ENCODE measurements around the gene IRF9. TPM values are rescaled to one million over a fixed set of nuclear protein-coding genes. Genes with fewer than 3 reads are reported as not detected.
A peak's percentile ranks its signal among the peaks of the same experiment; 100 is the strongest.

Gene IRF9
- total and polyA plus RNA-seq, 2 of the 13 experiments (the other 11 are each of a cell fraction or from before 2014, with no cell fraction given), result 14.9 to 49.7 TPM

DNA sequence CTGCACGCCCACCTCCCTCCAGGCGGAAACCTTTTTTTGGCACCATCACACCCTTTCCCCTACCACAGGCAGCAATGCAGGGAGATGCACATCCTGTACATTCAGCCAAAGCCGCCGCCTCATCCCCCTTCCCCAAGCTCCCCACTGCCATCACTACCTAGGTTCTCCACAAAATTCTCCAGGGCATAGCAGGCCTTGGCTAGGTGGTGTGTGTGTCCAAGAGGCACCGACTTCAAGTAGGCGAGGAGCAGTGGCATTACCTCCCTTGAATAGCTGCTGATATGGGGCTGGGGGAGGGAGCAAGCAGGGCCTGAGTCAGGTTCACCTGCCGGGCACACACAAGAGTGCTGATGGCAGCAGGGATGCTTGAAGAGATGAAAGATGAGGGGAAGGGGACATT, 24.0 kb downstream of the IRF9 start (continued):
- TF ChIP-seq ZNF468 (CRISPR knock-in tag; IDR thresholded peaks at IDR 0.05) (no peak), KMT2B (CRISPR knock-in tag; IDR thresholded peaks at IDR 0.05) (no peak), SMAD3 (CRISPR knock-in tag; IDR thresholded peaks at IDR 0.05) (no peak), BCL3 (CRISPR knock-in tag; IDR thresholded peaks at IDR 0.05) (peak; percentile 44; the same call in 1 of the 2 replicates), HDAC2 (CRISPR knock-in tag; IDR thresholded peaks at IDR 0.05) (no peak), ZNF883 (CRISPR knock-in tag; IDR thresholded peaks at IDR 0.05; ENCODE audit: not compliant biosample characterization) (peak; percentile 60), ZNF674 (CRISPR knock-in tag; IDR thresholded peaks at IDR 0.05; ENCODE audit: low read depth) (no peak), SUZ12 (IDR thresholded peaks at IDR 0.05; ENCODE audit: low read depth, low read length) (no peak)

DNA sequence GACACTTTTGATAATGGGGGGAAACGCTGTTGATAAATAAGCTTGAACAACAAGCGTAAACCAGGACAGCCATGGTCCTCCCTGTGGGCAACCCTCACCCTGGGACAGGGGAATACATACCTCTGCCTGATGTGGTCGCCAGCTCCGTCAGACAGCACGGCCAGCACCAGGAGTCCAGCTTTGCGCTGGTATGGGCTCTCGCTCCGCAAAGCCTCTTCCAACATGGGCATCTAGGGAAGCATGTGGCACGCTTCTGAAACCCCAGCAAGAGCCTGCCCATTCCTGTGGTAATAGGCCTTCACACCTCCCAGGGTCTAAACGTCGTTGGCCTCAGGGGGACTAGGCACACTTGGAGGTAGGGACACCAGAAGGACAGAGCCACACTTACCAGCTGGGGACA, 24.7 kb downstream of the IRF9 start:
- WGBS (ENCODE audit: low lambda C conversion rate), result 92% methylated on average over 11 of the region's 11 CpGs
- no peak for DNase-seq (ENCODE audit: low spot score)
- H3K4me3 ChIP-seq (replicated peaks in 1 of 3; ENCODE audit: insufficient read depth in 1 of 3, low read depth in 2 of 3, low read length in 3 of 3), result no peak overlapping the region
- TF ChIP-seq CENPX (CRISPR knock-in tag; IDR thresholded peaks at IDR 0.05) (no peak), ZNF333 (CRISPR knock-in tag; IDR thresholded peaks at IDR 0.05; ENCODE audit: borderline replicate concordance) (no peak), FOSL1 (CRISPR knock-in tag; IDR thresholded peaks at IDR 0.05; ENCODE audit: borderline replicate concordance) (no peak), KDM6A (CRISPR knock-in tag; IDR thresholded peaks at IDR 0.05; ENCODE audit: low read depth) (no peak), ZNF329 (CRISPR knock-in tag; IDR thresholded peaks at IDR 0.05; ENCODE audit: low read depth) (0 out of 2 replicates have a peak, but pooled peaks have one; percentile 6), EED (CRISPR knock-in tag; IDR thresholded peaks at IDR 0.05) (0 out of 2 replicates have a peak, but pooled peaks have one; percentile 20)
- H3K9me3 ChIP-seq (ENCODE audit: low read length), result no peaks in the 10 kb centered on the region
- ATAC-seq, result no peak
- no peaks in the 10 kb centered on the region for H4K20me1 ChIP-seq (ENCODE audit: insufficient read depth, low read length)
- peaks cover 15% of the 10 kb centered on the region for H3K79me2 ChIP-seq (ENCODE audit: insufficient read depth, low read length)
- no peak overlapping the region for H3K27ac ChIP-seq (ENCODE audit: extremely low read length, insufficient read depth, low read length)
- ChIA-PET POLR2A (interaction anchor here (0.9 to 8.1 kb wide), 7 partner anchors 8 to 71 kb away, joined by 3 to 65 read pairs (median 11); partner anchors contain the start of genes CHMP4A, DCAF11, EMC9 and IRF9), CTCF (ENCODE audit: low intra/inter-chr PET ratio, low total read pairs) (no interaction called here)
- intact Hi-C loops (cut with micrococcal nuclease; ENCODE audit: unreplicated experiment), result no loop called here
- H3K4me1 ChIP-seq (ENCODE audit: insufficient read depth, low read length), result peaks cover 24% of the 10 kb centered on the region
- FAIRE-seq, result no peak
- peaks cover 71 to 75% of the 10 kb centered on the region in 2 experiments for H3K36me3 ChIP-seq (replicated peaks in 1 of 2; ENCODE audit: control insufficient read depth in 1 of 2, insufficient read depth in 2 of 2, low read length in 2 of 2)
- H3K9ac ChIP-seq (ENCODE audit: insufficient read depth, low read depth, low read length), result no peak overlapping the region
- H3K4me2 ChIP-seq (ENCODE audit: low read depth, low read length), result no peak overlapping the region
- BruUV-seq (replicated peaks), result no TSS peak
- in situ Hi-C loops (cut with HindIII; ENCODE audit: extremely low pct_ligation_motif_present, low pct_unique_long_range_greater_than_20kb), result no loop called here
- H2AFZ ChIP-seq (ENCODE audit: low read length), result no peak overlapping the region
- H3K27me3 ChIP-seq (ENCODE audit: control insufficient read depth in 1 of 2, insufficient read depth in 2 of 2, low read length in 2 of 2), result no peaks in the 10 kb centered on the region

Measured in HepG2 (cell line).